Stimulated activated CD4-positive, alpha-beta T cell treated with anti-CD3 and anti-CD28 coated beads, Interleukin-1b, Interleukin-23, amount 100 ng/mL, for 4 hours (primary cell): Measurements from ENCODE around the gene XPNPEP1.

Experiments used
- DNase-seq, 2 donors: peaks; one replicate each; pipeline ENCODE4 v3.0.0-alpha.2; 2020; ENCODE audit warnings: low read depth in 2 of 2

Gene XPNPEP1

DNA sequence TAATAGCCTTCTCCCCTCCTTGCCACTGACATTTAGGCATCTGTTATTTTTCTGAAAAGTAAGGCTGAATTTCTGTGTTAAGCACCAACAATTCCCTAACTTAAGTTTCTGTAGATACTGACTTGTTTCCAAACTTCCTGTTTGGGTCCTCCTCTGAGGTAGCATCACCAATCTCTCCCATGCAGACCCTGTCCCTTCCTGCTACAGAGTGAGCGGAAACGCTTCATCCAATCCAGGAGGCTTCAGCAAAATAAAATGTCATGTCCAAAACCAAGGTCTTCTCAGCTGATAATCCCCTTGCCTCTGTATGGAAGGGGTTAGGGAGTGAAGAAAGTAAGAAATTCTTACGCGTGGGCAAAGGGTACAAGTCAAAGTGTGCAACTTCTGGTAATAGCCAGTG lies 29.9 kb downstream of the XPNPEP1 start:
- DNase-seq = no peak

DNA sequence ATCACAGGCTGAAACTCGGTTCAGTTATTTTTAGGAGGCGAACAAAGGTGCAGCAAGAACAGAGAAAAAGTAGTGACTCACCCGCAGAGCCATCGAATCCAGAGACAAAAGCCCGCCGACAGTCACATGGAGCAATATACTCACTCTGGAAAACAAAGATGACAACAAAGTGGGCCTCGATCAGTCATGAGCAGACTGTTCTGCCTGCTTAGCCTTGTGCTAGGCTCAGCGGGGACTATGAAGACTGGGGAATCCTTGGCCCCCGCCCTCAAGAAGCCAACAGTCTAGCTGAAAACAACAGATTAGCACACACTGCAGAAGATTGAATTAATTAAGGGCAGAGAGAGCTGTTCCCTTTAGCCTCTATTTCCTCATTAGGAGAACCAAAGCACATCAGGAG lies 30.4 kb downstream of the XPNPEP1 start:
- no peak for DNase-seq

DNA sequence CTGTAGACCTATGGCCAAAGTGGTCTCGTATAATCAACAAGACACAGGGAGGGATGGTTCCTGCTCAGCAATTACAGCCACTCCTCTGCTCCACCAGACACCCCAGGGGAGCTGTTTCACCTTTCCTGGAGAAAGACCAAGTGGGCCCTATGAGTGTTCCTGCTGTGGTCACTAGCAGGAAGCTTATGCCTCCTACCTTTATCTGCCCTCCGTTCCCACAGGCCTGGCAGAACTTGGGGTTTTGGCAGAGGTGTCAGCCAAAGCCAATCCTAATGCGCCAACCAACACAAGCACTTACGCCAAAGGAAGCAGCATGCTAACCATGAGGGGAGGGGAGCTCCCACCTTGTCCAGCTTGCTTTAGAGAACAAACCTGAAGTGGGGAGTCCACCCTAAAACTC lies 31.2 kb downstream of the XPNPEP1 start:
- DNase-seq = no peak

- DNase-seq = no peak
These were observed 32.2 kb downstream of the XPNPEP1 start for GRCh38 chr10:109891105-109891504.

GRCh38 chr10:109889867-109890266 lies 33.4 kb downstream of the XPNPEP1 start:
- no peak for DNase-seq

- DNase-seq = no peak
These were observed 35.5 kb downstream of the XPNPEP1 start for GRCh38 chr10:109887776-109888175.

GRCh38 chr10:109887243-109887642 lies 36.1 kb downstream of the XPNPEP1 start:
- no peak for DNase-seq

- no peak for DNase-seq
These were observed 36.5 kb downstream of the XPNPEP1 start for GRCh38 chr10:109886781-109887140.

DNA sequence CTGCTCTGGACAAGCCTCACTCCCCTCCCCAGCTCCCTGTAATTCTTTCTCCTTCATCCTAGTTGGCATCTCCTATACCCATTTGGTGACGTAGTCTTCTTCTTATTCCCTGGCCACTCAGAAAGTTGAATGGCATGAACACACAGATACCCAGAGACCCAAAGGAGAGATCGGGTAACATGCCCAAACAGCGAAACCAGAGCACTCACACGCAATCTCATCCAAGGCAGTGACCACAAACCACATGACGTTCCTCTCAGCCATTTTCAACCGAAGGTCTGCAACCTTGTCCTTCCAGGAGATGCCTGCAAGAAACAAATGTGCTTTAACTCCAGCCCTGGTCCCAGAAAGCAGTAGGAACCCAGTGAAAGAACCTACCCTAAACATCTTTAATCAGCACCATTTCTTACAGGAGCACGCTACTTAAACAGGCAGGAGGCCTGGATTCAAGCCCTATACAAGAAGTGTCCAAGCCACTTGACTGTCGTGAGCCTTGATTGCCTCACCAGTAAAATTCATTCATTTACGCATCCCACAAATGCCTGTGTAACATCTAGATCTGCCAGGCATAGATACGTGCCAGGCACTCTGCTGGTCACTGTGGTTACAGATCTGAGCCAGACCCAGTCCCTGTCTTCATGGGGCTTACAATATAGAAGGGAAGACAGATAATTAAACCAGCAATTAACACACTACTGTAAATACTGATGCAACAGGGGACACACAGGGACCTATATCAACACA lies 37.1 kb downstream of the XPNPEP1 start:
- no peak for DNase-seq

DNA sequence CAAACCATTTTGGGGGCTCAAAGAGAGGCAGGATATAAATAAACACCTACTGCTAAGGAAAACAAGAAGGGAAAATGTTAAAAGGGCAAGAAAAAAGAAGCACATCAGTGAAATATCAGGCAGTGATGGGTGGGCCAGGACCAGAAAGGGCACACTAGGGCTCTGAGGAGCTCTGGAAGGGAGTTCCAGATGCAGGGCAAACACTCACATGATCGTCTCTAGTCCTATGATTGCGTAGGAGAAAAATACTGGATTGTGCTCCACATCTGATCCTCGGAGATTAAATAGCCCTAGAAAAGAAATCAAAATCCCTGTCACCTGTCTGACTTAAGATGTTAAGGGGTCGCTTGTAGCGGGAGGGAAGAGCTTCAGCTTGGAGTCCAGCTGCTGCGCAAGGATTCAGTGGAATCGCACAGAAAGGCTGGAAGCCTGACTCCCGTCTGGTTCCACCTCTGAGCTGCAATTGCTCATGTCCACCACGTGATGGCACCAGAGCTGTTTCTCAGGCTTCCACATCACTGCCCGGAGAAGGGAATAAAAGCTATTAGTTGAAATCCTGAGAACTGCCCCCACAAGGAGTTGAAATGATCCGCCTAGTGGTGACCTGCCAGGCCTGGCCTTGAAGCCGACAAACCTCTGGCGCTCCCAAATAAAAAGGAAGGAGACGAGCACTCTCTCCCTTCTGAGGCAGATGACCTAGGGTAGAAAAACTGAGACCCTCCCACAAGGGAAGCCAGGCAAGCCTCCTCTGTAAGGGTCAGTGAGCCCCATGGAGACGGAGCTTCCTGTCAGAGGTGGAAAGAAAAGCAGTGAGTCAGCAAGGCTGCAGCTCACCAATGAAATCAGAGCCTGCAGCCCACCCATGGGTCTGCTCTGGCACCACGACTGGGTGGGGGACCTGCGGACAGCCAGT lies 39.2 kb downstream of the XPNPEP1 start:
- DNase-seq = peak; percentile 37 to 57

DNA sequence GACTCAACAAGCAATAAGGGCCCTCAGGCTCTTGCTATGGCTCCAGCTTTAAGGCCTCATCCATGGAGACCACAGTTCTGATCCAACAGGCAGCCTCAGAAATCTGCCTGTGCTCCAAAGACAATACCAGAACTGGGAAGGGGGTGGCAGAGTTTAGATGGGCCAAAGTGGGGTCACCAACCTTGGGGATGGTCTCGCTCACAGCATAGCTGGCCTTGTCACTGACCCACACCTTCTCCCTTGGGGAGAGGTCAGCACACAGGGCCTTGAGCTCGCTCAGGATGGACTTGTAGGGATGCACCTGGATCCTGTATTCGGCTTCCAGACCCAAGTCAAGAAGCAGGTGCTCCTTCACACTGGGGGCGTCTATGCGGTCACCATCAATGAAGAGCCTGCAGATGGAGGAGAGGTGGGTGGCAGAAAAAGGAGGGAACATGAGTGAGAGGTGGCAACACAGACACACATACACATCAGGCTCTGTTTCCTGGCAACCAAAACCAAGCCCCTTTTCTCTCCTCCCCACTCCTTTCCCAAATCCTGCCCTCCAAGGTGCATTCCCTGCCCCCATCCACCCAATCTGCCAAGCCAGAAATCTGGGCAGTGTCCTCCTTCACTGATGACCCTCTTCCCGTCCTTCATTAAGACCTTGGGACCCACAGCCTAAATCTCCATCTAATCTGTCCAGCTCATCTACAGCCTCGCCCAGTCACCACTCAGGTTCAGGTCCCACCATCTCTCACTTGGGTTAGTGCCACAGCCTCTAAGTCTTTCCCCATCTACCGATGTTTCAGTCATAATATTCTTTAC lies 40.9 kb downstream of the XPNPEP1 start:
- no peak for DNase-seq

DNA sequence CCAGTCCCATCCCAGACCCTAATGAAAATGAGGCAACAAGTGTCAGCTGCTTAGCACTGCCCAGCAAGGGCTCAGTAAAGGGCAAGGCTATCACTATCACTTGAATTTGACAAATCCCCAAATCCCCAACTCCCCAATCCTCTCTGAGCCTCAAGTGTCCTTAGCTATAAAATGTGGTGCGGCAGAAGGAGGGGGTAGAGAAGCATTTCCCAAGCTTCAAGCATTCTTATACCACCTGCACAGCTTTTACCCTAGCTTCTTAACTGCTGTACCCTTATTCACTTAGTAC lies 41.6 kb downstream of the XPNPEP1 start:
- no peak for DNase-seq

DNA sequence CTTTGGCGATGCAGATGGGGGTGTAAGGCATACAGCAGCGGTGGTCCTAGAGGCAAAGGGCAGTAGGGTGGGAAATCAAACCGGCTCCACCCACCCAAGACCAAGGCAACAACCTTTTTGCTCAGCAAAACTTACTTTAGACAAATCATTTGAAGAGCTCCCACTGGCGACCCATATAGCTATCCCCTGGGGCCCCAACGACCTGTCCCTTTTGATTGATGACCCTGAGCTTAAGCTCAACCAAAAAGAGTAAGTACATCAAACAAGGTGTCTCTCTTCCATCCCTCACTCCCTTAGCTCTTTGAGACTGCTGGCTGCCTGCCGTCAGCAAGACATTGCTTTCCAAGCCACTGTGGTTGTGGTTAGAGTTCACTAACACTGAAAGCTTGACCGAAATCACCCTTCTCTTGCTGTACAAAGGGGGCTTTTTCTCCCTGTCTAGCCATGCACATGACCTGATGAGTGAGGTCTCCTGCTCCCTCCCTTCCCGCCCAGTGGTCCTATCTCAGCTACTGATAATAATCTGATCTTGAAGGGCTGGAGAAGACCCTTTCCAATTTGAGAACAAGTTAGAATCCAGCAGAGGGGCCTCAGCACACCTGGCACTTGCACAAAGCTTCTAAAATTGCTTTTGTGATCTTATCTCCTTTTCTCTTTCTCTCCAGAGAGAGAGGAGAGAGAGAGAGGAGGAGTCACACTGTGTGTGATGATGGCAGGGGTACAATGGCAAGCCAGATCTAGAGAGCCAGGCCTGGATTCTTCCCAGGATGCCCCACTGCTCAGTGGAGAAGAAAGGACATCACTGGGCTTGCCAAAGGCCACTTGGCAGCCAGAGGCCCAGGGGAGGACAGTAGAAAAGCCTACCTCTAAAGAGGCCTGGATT lies 42.2 kb downstream of the XPNPEP1 start:
- no peak for DNase-seq

GRCh38 chr10:109877546-109877945 lies 45.8 kb downstream of the XPNPEP1 start:
- no peak for DNase-seq

GRCh38 chr10:109875828-109876821 lies 47.2 kb downstream of the XPNPEP1 start:
- no peak for DNase-seq

DNA sequence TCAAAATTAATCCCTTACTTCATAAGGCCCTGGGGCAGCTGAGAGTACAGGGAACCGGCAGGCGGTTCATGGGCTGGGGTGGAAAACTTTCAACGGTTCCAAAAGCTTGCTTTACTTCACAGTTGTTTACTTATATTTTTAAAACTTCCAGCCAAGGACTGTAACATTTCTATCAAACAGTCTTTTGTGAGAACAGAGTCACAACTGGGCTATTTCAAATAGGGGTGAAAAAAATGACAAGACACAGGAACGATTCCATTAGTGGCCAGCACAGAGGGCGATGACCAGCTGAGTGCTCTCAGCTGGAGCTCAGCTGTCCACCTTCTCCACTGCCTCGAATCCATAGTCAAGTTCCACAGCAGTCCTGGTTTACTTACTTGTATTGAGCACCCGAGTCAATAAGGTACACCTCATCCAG lies 48.2 kb downstream of the XPNPEP1 start:
- DNase-seq = no peak

DNA sequence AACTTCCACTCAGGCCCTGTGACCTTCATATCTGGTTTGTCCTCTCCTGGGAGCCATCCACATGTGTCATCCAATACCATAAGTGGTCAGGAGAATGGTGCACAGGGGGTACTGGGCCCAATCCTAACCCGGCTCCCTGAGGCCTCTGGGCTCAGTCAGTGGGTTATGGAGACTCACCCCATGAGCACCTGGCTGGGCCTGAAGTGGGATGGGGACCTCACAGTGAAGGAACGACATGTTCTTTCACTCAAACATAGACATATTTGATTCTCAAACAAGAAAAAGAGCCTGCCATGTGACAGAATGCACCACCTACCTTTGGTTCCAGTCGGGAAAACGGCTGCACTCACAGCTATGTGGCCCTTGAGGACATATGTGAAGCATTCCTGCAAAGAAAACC lies 51.8 kb downstream of the XPNPEP1 start:
- DNase-seq = no peak

- no peak for DNase-seq
These were observed 56.2 kb downstream of the XPNPEP1 start for GRCh38 chr10:109866995-109867635.

DNA sequence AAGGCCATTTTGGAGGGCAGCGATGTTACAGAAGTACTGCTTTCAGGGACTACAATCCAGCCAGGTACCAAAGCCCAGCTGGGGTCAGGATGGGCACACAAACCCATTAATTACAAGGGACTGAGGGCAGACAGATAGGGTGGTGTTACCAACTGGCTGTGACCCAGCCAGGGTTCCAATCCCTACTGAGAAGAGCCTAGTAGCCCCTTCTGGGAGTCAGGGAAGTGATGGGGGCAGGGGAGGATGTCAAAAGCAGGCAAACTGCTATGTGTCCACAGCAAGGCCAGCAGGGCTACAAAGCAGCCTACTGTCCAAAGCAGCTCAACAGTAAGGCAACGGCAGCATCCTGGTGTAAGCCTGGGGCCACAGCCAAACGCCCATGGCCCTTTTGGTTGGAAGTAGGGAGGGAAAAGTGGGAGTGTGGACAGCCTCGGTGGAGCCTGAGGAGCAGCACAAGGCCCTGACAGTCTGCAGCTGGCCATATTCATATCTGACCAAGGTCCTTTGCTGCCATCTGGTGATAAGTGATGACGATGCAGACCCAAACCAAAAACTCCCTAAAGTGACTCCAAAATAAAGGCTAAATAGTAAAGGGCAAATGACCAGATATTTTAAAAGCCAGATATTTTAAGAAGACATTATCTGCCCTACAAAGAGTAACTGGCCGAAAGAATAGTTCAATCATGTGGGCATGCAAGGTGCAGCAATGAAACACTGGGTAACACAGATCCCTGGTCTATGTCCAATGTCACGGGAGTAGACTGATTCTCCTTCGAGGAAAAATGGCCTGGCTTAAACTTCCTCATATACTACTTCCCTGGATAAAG lies 56.9 kb downstream of the XPNPEP1 start:
- DNase-seq = no peak
